Measurements from ENCODE around the gene HNRNPA1. TPM values are rescaled to one million over a fixed set of nuclear protein-coding genes. Genes with fewer than 3 reads are reported as not detected.

The HNRNPA1 gene
- total and polyA plus RNA-seq, 9 of the 15 experiments (the other 6 are each of a cell fraction or from before 2014, with no cell fraction given): 1,166 to 2,703 (median 1,815) TPM

DNA sequence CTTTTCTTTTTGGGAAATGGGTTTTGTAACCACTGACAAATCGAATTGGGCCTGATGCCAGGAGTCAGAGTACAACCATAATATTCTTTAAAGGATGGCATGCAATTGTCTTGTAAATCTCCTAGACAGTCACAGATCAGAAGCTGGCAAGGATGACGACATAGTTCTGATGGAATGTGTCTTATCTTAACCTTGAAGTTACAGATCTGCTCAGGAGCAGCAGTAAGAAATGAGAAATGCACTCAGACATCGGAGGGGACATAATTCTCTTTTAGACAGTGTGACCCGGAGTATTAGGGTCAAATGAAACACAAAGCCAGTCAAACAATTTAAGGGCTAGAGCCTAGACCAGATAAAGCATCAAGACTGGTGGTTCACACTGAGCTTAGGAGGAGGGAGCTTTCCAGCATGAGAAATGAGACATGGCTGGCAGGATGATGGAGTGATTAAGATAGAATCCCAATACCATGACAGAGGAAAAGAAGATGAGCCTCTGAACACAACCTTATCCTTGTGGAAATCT is 18.1 kb upstream of the HNRNPA1 start (continued):
- TF ChIP-seq, protein P1, sequence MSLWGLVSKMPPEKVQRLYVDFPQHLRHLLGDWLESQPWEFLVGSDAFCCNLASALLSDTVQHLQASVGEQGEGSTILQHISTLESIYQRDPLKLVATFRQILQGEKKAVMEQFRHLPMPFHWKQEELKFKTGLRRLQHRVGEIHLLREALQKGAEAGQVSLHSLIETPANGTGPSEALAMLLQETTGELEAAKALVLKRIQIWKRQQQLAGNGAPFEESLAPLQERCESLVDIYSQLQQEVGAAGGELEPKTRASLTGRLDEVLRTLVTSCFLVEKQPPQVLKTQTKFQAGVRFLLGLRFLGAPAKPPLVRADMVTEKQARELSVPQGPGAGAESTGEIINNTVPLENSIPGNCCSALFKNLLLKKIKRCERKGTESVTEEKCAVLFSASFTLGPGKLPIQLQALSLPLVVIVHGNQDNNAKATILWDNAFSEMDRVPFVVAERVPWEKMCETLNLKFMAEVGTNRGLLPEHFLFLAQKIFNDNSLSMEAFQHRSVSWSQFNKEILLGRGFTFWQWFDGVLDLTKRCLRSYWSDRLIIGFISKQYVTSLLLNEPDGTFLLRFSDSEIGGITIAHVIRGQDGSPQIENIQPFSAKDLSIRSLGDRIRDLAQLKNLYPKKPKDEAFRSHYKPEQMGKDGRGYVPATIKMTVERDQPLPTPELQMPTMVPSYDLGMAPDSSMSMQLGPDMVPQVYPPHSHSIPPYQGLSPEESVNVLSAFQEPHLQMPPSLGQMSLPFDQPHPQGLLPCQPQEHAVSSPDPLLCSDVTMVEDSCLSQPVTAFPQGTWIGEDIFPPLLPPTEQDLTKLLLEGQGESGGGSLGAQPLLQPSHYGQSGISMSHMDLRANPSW (CRISPR knock-in tag; IDR thresholded peaks at IDR 0.05): no peak
- no peak for TF ChIP-seq KHSRP (IDR thresholded peaks at IDR 0.05)
- TF ChIP-seq CHD2 (IDR thresholded peaks at IDR 0.05; ENCODE audit: low read depth, low read length): no peak
- TF ChIP-seq GTF2E2 (tag; IDR thresholded peaks at IDR 0.05): no peak
- TF ChIP-seq TAF9B (IDR thresholded peaks at IDR 0.05; ENCODE audit: partially characterized antibody): no peak
- no peak for TF ChIP-seq ZNF79 (CRISPR knock-in tag; IDR thresholded peaks at IDR 0.05; ENCODE audit: low read depth)
- TF ChIP-seq, protein P2, sequence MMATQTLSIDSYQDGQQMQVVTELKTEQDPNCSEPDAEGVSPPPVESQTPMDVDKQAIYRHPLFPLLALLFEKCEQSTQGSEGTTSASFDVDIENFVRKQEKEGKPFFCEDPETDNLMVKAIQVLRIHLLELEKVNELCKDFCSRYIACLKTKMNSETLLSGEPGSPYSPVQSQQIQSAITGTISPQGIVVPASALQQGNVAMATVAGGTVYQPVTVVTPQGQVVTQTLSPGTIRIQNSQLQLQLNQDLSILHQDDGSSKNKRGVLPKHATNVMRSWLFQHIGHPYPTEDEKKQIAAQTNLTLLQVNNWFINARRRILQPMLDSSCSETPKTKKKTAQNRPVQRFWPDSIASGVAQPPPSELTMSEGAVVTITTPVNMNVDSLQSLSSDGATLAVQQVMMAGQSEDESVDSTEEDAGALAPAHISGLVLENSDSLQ (IDR thresholded peaks at IDR 0.05): peak; percentile 83
- peak in 1 of 2 experiments; percentile 56; a peak in 3 of 4 replicates for TF ChIP-seq NRF1 (conservative IDR thresholded peaks at IDR 0.05 in 1 of 2, IDR thresholded peaks at IDR 0.05 in 1 of 2)
- TF ChIP-seq BACH1 (tag; IDR thresholded peaks at IDR 0.05): 0 out of 2 replicates have a peak, but pooled peaks have one; percentile 25
- TF ChIP-seq, protein P3, sequence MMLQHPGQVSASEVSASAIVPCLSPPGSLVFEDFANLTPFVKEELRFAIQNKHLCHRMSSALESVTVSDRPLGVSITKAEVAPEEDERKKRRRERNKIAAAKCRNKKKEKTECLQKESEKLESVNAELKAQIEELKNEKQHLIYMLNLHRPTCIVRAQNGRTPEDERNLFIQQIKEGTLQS (IDR thresholded peaks at IDR 0.05): peak; percentile 97
- TF ChIP-seq, protein P3 (CRISPR knock-in tag; conservative IDR thresholded peaks at IDR 0.05): no peak
- TF ChIP-seq EGR1 (conservative IDR thresholded peaks at IDR 0.05): no peak
- TF ChIP-seq MTF1 (CRISPR knock-in tag; IDR thresholded peaks at IDR 0.05; ENCODE audit: borderline replicate concordance): no peak
- TF ChIP-seq NFIX (CRISPR knock-in tag; IDR thresholded peaks at IDR 0.05; ENCODE audit: low read depth): no peak
- TF ChIP-seq, protein P4, sequence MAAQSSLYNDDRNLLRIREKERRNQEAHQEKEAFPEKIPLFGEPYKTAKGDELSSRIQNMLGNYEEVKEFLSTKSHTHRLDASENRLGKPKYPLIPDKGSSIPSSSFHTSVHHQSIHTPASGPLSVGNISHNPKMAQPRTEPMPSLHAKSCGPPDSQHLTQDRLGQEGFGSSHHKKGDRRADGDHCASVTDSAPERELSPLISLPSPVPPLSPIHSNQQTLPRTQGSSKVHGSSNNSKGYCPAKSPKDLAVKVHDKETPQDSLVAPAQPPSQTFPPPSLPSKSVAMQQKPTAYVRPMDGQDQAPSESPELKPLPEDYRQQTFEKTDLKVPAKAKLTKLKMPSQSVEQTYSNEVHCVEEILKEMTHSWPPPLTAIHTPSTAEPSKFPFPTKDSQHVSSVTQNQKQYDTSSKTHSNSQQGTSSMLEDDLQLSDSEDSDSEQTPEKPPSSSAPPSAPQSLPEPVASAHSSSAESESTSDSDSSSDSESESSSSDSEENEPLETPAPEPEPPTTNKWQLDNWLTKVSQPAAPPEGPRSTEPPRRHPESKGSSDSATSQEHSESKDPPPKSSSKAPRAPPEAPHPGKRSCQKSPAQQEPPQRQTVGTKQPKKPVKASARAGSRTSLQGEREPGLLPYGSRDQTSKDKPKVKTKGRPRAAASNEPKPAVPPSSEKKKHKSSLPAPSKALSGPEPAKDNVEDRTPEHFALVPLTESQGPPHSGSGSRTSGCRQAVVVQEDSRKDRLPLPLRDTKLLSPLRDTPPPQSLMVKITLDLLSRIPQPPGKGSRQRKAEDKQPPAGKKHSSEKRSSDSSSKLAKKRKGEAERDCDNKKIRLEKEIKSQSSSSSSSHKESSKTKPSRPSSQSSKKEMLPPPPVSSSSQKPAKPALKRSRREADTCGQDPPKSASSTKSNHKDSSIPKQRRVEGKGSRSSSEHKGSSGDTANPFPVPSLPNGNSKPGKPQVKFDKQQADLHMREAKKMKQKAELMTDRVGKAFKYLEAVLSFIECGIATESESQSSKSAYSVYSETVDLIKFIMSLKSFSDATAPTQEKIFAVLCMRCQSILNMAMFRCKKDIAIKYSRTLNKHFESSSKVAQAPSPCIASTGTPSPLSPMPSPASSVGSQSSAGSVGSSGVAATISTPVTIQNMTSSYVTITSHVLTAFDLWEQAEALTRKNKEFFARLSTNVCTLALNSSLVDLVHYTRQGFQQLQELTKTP (IDR thresholded peaks at IDR 0.05; ENCODE audit: low read depth in 1 of 2, partially characterized antibody in 2 of 2): peak in 1 of 2 experiments; percentile 23
- TF ChIP-seq HDAC8 (tag; IDR thresholded peaks at IDR 0.05): no peak
- TF ChIP-seq, protein P5, sequence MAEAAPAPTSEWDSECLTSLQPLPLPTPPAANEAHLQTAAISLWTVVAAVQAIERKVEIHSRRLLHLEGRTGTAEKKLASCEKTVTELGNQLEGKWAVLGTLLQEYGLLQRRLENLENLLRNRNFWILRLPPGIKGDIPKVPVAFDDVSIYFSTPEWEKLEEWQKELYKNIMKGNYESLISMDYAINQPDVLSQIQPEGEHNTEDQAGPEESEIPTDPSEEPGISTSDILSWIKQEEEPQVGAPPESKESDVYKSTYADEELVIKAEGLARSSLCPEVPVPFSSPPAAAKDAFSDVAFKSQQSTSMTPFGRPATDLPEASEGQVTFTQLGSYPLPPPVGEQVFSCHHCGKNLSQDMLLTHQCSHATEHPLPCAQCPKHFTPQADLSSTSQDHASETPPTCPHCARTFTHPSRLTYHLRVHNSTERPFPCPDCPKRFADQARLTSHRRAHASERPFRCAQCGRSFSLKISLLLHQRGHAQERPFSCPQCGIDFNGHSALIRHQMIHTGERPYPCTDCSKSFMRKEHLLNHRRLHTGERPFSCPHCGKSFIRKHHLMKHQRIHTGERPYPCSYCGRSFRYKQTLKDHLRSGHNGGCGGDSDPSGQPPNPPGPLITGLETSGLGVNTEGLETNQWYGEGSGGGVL (CRISPR knock-in tag; IDR thresholded peaks at IDR 0.05): no peak
- TF ChIP-seq CBFA2T2 (conservative IDR thresholded peaks at IDR 0.05): peak; percentile 30; the same call in 1 of the 2 replicates

Data from K562 (cell line).